HEK293 (cell line): ENCODE measurements around the gene HOXD11.
A peak's percentile ranks its signal among the peaks of the same experiment; 100 is the strongest.

ENCODE experiments used
- GFI1B ChIP-seq: fragments of 450-650 bp; formaldehyde crosslinking; IDR thresholded peaks from 2 replicates; pipeline ENCODE4 v1.5.1; 2016; ENCODE audit warnings: missing biosample characterization, missing genetic modification characterization
- KLF8 ChIP-seq: fragments of 450-650 bp; formaldehyde crosslinking; IDR thresholded peaks from 2 replicates; pipeline ENCODE4 v1.5.1; 2016; ENCODE audit warnings: missing biosample characterization, missing genetic modification characterization
- OVOL3 ChIP-seq: fragments of 450-650 bp; formaldehyde crosslinking; IDR thresholded peaks from 2 replicates; pipeline ENCODE4 v1.5.1; 2016; ENCODE audit warnings: missing biosample characterization, missing genetic modification characterization
- PATZ1 ChIP-seq: fragments of 450-650 bp; formaldehyde crosslinking; IDR thresholded peaks from 2 replicates; pipeline ENCODE4 v1.5.1; 2016; ENCODE audit warnings: missing biosample characterization, missing genetic modification characterization
- ZFP37 ChIP-seq: fragments of 450-650 bp; formaldehyde crosslinking; IDR thresholded peaks from 2 replicates; pipeline ENCODE4 v1.5.1; 2016; ENCODE audit warnings: missing biosample characterization, missing genetic modification characterization
- ZFP69B ChIP-seq: fragments of 450-650 bp; formaldehyde crosslinking; IDR thresholded peaks from 2 replicates; pipeline ENCODE4 v1.5.1; 2016; ENCODE audit warnings: missing biosample characterization, missing genetic modification characterization
- ZNF10 ChIP-seq: fragments of 450-650 bp; formaldehyde crosslinking; IDR thresholded peaks from 2 replicates; pipeline ENCODE4 v1.5.1; 2017; ENCODE audit warnings: missing biosample characterization, missing genetic modification characterization
- ZNF112 ChIP-seq: fragments of 450-650 bp; formaldehyde crosslinking; IDR thresholded peaks from 2 replicates; pipeline ENCODE4 v1.5.0; 2017; ENCODE audit warnings: missing biosample characterization, missing genetic modification characterization
- ZNF121 ChIP-seq: fragments of 450-650 bp; formaldehyde crosslinking; IDR thresholded peaks from 2 replicates; pipeline ENCODE4 v1.5.1; 2016; ENCODE audit warnings: missing biosample characterization, missing genetic modification characterization
- ZNF184 ChIP-seq: fragments of 450-650 bp; IDR thresholded peaks from 2 replicates; pipeline ENCODE4 v1.5.1; 2018; ENCODE audit warnings: missing biosample characterization, mild to moderate bottlenecking, missing genetic modification characterization
- ZNF202 ChIP-seq: fragments of 450-650 bp; formaldehyde crosslinking; IDR thresholded peaks from 2 replicates; pipeline ENCODE4 v1.5.1; 2016; ENCODE audit warnings: missing biosample characterization, missing genetic modification characterization, borderline replicate concordance
- ZNF211 ChIP-seq: fragments of 450-650 bp; formaldehyde crosslinking; IDR thresholded peaks from 2 replicates; pipeline ENCODE4 v1.5.1; 2016; ENCODE audit warnings: low read depth, missing biosample characterization, missing genetic modification characterization
- ZNF24 ChIP-seq: fragments of 450-650 bp; formaldehyde crosslinking; IDR thresholded peaks from 2 replicates; pipeline ENCODE4 v1.5.1; 2016; ENCODE audit warnings: missing biosample characterization, missing genetic modification characterization
- ZNF280D ChIP-seq: fragments of 450-650 bp; formaldehyde crosslinking; IDR thresholded peaks from 2 replicates; pipeline ENCODE4 v1.5.1; 2016; ENCODE audit warnings: missing biosample characterization, missing genetic modification characterization
- ZNF302 ChIP-seq: fragments of 450-650 bp; formaldehyde crosslinking; IDR thresholded peaks from 2 replicates; pipeline ENCODE4 v1.5.1; 2016; ENCODE audit warnings: missing biosample characterization, missing genetic modification characterization, low read depth
- ZNF311 ChIP-seq: fragments of 450-650 bp; formaldehyde crosslinking; IDR thresholded peaks from 2 replicates; pipeline ENCODE4 v1.5.1; 2017; ENCODE audit warnings: missing biosample characterization, missing genetic modification characterization, borderline replicate concordance
- ZNF544 ChIP-seq: fragments of 450-650 bp; formaldehyde crosslinking; IDR thresholded peaks from 2 replicates; pipeline ENCODE4 v1.5.0; 2017; ENCODE audit warnings: missing biosample characterization, missing genetic modification characterization
- ZNF626 ChIP-seq: fragments of 450-650 bp; sonication (Bioruptor Pico); formaldehyde crosslinking; IDR thresholded peaks from 2 replicates; pipeline ENCODE4 v1.5.1; 2018; ENCODE audit warnings: missing biosample characterization, missing genetic modification characterization, inconsistent platforms
- ZNF777 ChIP-seq: fragments of 450-650 bp; formaldehyde crosslinking; IDR thresholded peaks from 2 replicates; pipeline ENCODE4 v1.5.1; 2017; ENCODE audit warnings: missing biosample characterization, missing genetic modification characterization, borderline replicate concordance
- ZSCAN18 ChIP-seq: fragments of 450-650 bp; formaldehyde crosslinking; IDR thresholded peaks from 2 replicates; pipeline ENCODE4 v1.5.1; 2016; ENCODE audit warnings: missing biosample characterization, missing genetic modification characterization
- TF ChIP-seq, protein P1 (sequence below): fragments of 450-650 bp; formaldehyde crosslinking; IDR thresholded peaks from 2 replicates; pipeline ENCODE4 v1.5.1; 2016; ENCODE audit warnings: missing biosample characterization, missing genetic modification characterization
- TF ChIP-seq, protein P2 (sequence below): fragments of 450-650 bp; formaldehyde crosslinking; IDR thresholded peaks from 2 replicates; pipeline ENCODE4 v1.5.1; 2016; ENCODE audit warnings: missing biosample characterization, missing genetic modification characterization, borderline replicate concordance

Gene HOXD11

GRCh38 chr2:176136374-176137251 lies 29.5 kb downstream of the HOXD11 start (continued):
- TF ChIP-seq ZNF626 (no peak), ZNF10 (no peak; the same call in 1 of the 2 replicates), ZFP69B (tag by site-specific recombination) (no peak), ZNF112 (tag by site-specific recombination) (no peak), ZNF24 (tag by site-specific recombination) (no peak), ZNF777 (tag by site-specific recombination) (no peak), ZNF280D (tag by site-specific recombination) (no peak), ZNF211 (tag by site-specific recombination) (no peak), ZNF184 (tag by site-specific recombination) (no peak), ZNF121 (tag by site-specific recombination) (no peak), OVOL3 (no peak), ZSCAN18 (no peak), ZNF202 (no peak), ZNF302 (tag by site-specific recombination) (no peak), ZFP37 (tag by site-specific recombination) (no peak), PATZ1 (tag by site-specific recombination) (peak; percentile 21), ZNF544 (tag by site-specific recombination) (no peak), KLF8 (tag by site-specific recombination) (0 out of 2 replicates have a peak, but pooled peaks have one; percentile 2), ZNF311 (tag by site-specific recombination) (no peak), GFI1B (0 out of 2 replicates have a peak, but pooled peaks have one; percentile 2)
- TF ChIP-seq, protein P1, sequence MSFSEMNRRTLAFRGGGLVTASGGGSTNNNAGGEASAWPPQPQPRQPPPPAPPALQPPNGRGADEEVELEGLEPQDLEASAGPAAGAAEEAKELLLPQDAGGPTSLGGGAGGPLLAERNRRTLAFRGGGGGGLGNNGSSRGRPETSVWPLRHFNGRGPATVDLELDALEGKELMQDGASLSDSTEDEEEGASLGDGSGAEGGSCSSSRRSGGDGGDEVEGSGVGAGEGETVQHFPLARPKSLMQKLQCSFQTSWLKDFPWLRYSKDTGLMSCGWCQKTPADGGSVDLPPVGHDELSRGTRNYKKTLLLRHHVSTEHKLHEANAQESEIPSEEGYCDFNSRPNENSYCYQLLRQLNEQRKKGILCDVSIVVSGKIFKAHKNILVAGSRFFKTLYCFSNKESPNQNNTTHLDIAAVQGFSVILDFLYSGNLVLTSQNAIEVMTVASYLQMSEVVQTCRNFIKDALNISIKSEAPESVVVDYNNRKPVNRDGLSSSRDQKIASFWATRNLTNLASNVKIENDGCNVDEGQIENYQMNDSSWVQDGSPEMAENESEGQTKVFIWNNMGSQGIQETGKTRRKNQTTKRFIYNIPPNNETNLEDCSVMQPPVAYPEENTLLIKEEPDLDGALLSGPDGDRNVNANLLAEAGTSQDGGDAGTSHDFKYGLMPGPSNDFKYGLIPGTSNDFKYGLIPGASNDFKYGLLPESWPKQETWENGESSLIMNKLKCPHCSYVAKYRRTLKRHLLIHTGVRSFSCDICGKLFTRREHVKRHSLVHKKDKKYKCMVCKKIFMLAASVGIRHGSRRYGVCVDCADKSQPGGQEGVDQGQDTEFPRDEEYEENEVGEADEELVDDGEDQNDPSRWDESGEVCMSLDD, result peak; percentile 78; the same call in 1 of the 2 replicates
- TF ChIP-seq, protein P2, sequence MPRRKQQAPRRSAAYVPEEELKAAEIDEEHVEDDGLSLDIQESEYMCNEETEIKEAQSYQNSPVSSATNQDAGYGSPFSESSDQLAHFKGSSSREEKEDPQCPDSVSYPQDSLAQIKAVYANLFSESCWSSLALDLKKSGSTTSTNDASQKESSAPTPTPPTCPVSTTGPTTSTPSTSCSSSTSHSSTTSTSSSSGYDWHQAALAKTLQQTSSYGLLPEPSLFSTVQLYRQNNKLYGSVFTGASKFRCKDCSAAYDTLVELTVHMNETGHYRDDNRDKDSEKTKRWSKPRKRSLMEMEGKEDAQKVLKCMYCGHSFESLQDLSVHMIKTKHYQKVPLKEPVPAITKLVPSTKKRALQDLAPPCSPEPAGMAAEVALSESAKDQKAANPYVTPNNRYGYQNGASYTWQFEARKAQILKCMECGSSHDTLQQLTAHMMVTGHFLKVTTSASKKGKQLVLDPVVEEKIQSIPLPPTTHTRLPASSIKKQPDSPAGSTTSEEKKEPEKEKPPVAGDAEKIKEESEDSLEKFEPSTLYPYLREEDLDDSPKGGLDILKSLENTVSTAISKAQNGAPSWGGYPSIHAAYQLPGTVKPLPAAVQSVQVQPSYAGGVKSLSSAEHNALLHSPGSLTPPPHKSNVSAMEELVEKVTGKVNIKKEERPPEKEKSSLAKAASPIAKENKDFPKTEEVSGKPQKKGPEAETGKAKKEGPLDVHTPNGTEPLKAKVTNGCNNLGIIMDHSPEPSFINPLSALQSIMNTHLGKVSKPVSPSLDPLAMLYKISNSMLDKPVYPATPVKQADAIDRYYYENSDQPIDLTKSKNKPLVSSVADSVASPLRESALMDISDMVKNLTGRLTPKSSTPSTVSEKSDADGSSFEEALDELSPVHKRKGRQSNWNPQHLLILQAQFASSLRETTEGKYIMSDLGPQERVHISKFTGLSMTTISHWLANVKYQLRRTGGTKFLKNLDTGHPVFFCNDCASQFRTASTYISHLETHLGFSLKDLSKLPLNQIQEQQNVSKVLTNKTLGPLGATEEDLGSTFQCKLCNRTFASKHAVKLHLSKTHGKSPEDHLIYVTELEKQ (tag by site-specific recombination), result no peak
